ENCODE results near the gene TBC1D14.

The TBC1D14 gene

DNA sequence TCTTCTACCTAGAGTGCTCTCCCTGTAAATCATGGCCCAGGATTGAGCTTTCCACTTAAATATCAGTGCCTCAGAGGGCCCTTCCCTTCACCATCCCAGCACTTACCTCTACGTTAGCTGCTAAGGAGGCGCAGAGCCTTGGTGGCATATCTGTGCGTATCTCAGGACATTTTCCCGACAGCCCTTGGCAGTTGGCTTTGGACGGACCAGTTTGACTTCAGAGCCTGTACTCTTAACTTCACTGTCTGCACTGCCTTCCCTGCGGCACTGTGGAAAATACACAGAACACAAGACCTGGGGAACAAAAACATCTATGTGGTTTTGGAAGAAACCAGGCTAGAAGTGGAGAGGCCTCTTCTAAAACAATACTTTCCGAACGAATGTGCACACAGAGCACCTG lies 135.9 kb downstream of the TBC1D14 start:
- no peak for DNase-seq (ENCODE audit: low read depth)
- no peak overlapping the region for H3K4me3 ChIP-seq (ENCODE audit: low read depth, low read length)

DNA sequence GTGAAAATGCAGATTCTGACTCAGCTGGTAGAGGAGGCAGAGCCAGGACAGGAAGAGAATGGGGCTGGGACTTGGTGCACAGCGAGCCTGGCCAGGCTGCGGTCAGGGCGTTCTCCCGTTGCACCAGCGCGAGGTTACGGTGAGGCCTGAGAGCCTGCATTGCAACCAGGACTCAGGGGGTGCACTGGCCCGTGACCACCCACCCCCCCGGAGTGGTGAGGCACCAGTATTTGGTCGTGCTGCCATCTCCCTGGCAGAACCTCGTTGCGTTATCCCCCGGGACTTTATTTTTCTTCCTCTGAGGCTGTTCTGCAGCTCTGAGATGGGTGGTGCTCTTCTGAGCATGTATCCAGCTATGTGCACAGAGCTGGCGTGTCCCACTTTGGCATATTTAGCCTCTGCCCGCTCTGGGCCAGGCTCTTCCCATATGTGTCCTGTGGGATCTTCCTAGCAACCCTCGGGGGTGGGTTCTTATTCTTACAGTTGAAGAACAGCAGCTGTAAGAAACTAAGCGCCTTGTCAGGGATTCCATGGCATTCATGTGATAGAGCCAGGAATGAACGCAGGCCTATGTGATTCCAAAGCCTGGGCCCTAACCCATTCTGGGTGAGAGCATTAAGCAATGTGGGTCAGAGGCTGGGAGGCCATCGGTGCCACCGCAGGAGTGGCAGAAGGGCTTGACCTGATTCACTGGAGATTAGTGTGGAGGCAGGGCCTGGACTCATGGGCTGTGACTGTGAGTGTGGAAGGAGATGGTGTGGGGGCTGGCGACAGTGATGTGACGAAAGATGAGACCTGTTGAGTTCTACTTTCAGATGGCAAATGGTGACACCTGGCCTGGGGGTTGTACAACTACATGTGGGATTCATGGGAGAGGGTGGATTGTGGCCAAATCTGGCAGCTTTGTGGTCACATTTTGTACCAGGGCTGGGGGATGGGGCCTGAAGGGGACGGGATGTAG lies 136.6 kb downstream of the TBC1D14 start:
- DNase-seq (ENCODE audit: low read depth) = no peak
- no peak overlapping the region for H3K4me3 ChIP-seq (ENCODE audit: low read depth, low read length)

DNA sequence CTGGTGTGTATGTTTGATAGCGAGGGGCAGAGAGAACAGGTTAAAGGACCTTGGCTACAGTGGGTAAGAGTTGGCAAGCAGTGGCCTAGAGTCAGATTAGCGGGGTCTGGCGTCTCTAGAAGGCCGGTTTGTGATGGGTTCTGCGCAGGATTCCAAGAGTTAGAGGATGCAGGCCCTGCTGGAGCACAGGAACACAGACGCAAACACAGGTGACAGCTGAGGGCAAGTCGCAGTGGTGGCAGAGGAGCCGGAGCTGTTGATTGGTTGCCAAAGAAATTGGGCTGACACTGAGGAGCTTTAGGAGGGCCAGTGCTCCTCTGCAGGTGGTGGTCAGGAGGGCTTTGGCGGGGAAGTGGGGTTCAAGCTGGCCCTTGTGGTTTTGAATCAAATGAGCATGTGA lies 137.3 kb downstream of the TBC1D14 start:
- H3K4me3 ChIP-seq (ENCODE audit: low read depth, low read length) = no peak overlapping the region
- DNase-seq (ENCODE audit: low read depth) = no peak

DNA sequence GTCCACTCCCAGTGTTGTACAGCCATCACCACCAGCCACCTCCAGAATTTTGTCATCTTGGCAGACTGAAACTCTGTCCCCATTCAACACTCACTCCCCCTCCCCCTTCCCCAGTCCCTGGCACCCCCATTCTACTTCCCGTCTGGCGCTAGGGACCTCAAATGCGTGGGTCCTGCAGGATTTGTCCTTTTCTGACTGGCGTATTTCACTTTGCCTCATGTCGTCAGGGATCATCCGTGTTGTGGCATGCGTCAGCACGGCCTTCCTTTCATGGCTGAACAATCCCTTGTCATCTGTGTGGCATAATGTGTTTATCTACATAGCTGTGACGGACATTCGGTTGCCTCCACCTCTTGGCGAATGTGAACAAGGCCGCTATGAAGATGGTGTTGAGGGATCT lies 139.0 kb downstream of the TBC1D14 start:
- no peak overlapping the region for H3K4me3 ChIP-seq (ENCODE audit: low read depth, low read length)
- DNase-seq (ENCODE audit: low read depth) = no peak

DNA sequence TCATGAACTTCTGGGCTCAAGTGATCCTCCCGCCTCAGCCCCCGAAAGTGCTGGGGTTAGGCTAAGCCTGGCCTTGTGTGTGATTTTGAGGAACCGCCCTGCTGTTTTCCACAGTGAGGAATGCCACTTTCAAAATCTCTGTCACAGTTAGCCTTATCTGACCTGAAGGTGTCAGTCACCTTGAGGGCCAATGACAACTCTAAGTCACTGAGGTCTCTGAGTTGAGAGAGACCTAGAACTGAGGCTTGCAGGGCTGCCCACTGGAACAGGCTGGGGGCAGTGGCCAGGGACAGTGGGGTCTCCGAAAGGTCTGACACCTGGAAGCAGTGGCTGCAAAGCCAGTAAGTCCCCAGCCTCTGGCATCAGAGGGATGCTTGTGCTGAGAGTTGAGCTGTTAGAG lies 139.7 kb downstream of the TBC1D14 start:
- no peak overlapping the region for H3K4me3 ChIP-seq (ENCODE audit: low read depth, low read length)
- DNase-seq (ENCODE audit: low read depth) = no peak

DNA sequence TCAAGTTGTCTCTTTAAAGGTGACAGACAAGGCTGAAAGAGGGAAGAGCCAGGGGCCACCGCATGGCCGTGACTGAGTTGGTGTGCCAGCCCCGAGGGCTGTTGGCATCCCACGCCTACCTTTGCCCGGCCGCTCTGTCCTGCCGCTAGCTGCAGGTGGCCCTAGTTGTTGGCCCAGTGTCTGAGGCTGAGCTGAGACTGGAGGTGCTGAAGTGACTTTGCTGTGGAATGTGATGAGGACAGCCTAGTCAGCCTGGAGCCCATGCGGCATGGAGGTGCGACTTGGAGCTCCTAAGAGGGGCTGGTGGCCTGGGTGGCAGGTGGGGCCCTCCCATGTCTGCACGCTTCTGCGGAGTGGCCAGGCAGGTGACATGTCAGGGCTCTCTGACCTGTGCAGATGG lies 140.1 kb downstream of the TBC1D14 start:
- no peak overlapping the region for H3K4me3 ChIP-seq (ENCODE audit: low read depth, low read length)
- DNase-seq (ENCODE audit: low read depth) = no peak

DNA sequence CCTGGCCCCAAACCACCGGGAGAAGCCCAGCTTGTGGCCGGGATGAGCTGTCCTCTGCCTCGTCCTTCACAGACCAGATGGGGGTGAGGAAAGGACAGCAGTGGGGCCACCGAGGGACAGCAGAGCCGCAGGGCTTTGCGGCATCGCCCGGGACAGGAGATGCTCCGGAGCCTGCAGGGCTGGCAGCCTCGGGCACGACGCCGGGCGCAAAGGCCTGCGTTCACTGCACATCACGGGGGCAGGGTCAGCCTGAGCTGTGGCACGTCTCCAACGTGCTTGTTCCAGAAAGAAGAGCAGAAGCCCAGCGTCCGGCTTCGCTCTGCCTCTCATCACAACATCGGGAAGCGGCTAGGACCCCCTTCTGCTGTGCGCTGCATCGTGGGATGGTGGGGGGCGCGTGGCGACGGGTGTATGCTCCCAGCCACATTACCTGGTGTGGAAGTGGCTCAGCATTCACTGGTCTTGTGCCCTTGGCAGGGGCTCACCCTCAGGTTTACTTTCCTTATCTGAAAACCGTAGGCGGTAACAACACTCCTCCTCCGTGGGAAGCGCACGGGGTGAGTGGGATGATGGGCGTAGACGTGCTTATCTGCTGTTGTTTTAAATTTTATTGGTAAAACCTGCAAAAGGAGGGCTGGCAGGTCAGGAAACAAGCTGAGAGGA lies 141.0 kb downstream of the TBC1D14 start:
- no peak overlapping the region for H3K4me3 ChIP-seq (ENCODE audit: low read depth, low read length)
- no peak for DNase-seq (ENCODE audit: low read depth)

DNA sequence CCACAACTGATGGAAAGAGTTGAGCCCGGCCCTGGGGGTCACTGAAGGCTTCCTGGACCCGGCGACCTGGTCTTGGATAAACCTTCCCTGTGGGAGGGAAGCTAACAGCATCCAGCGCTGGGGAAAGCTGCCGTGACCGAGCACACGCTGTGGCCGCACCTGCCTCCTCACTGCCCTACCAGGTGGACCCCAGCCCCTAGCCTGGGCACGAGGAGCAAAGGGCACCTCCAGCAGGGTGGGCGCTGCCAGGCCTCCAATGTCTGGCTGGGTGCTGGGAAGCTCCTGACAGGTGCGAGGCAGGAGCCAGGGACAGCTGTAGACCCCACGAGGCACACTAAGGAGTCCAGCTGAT lies 141.5 kb downstream of the TBC1D14 start:
- H3K4me3 ChIP-seq (ENCODE audit: low read depth, low read length) = no peak overlapping the region
- DNase-seq (ENCODE audit: low read depth) = no peak

DNA sequence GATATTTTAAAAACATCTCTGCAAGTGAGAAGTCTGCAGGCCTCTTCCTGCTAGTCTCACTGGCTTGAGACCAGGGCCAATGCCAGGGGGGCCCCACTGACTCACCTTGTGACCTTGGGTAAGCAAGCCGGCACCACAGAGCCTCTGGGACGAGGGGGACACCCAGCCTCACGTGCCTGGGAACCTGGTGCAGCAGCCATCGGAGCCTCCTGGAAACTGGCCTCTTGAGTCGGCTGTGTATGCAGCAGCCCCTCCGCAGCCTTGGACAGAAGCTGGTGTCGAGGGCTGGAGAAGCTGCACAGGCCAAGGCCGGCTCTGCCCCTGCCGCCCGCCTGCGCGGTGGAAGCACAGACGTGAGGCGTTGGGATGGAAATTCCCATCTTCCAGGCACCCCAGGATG lies 142.3 kb downstream of the TBC1D14 start:
- DNase-seq (ENCODE audit: low read depth) = no peak
- H3K4me3 ChIP-seq (ENCODE audit: low read depth, low read length) = no peak overlapping the region

DNA sequence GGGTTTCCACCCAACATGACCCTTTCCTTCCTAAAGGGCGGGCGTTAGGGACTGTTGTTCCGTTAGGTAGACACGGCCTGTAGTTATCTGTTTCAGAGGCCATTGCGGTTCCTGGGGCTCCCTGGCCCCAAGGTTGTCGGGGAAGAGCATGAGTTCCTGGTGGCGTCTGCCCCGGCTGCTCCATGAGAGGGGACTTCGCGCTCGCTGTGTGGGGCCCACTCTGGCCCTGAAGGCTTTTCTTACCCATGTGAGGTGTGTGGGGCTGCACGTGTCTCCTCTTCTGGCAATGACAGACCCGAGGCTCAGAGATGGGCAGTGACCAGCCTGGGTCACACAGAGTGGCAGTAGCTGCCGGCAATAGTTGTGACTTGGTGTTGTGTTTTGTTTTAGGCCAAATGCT lies 142.7 kb downstream of the TBC1D14 start:
- H3K4me3 ChIP-seq (ENCODE audit: low read depth, low read length) = no peak overlapping the region
- DNase-seq (ENCODE audit: low read depth) = no peak

DNA sequence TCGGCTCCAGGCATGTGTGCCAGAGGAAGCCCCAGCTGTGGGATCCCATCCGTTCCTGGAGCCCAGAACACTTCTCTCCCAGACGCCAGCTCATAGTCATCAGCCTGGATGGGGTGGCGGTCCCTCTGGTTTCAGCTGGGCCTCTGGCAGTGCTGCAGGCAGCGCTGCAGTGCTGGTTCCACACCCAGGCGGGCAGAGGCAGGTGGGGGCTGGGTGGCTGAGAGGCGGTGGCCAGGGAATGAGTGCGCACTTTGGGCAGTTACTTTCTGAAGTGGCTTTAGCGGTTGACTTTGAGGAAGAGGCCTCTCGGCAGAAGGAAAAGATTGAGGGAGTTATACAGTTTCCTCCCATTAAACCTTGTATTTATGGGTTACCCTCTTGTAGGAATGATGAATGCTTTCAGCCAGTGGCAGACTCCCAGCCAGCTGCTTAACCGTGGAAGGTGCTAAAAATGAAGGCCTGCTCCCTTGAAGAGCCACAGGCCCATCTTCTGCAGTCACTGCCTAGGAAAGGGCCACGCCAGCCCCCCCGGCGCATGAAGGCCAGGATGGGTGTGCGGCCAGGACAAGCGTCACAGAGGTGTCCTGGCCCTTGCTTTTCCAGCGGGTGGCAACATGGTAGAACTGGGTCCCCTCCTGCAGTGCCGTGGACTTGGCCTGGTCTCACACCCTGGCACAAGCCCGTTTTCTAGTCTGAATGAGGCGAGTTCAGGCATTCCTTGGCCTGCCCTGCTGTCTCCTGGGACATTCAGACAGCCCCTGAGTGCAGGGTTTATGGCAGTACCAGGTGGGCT lies 143.5 kb downstream of the TBC1D14 start:
- DNase-seq (ENCODE audit: low read depth) = no peak
- no peak overlapping the region for H3K4me3 ChIP-seq (ENCODE audit: low read depth, low read length)

DNA sequence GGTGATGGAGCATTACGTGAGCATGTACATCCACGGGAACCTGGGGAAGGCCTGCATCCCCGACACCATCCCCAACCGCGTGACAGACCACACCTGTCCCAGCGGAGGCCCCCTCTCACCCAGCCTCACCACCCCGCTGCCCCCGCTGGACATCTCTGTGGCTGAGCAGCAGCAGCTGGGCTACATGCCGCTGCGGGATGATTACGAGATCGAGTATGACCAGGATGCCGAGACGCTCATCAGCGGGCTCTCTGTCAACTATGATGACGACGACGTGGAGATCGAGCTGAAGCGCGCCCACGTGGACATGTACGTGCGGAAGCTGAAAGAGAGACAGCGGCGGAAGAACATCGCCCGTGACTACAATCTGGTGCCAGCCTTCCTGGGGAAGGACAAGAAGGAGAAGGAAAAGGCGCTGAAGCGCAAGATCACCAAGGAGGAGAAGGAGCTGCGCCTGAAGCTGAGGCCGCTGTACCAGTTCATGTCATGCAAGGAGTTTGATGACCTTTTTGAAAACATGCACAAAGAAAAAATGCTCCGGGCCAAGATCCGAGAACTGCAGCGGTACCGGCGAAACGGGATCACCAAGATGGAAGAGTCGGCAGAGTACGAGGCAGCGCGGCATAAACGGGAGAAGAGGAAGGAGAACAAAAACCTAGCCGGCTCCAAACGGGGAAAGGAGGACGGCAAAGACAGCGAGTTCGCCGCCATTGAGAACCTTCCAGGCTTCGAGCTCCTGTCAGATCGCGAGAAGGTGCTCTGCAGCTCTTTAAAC lies 144.7 kb downstream of the TBC1D14 start:
- DNase-seq (ENCODE audit: low read depth) = no peak

DNA sequence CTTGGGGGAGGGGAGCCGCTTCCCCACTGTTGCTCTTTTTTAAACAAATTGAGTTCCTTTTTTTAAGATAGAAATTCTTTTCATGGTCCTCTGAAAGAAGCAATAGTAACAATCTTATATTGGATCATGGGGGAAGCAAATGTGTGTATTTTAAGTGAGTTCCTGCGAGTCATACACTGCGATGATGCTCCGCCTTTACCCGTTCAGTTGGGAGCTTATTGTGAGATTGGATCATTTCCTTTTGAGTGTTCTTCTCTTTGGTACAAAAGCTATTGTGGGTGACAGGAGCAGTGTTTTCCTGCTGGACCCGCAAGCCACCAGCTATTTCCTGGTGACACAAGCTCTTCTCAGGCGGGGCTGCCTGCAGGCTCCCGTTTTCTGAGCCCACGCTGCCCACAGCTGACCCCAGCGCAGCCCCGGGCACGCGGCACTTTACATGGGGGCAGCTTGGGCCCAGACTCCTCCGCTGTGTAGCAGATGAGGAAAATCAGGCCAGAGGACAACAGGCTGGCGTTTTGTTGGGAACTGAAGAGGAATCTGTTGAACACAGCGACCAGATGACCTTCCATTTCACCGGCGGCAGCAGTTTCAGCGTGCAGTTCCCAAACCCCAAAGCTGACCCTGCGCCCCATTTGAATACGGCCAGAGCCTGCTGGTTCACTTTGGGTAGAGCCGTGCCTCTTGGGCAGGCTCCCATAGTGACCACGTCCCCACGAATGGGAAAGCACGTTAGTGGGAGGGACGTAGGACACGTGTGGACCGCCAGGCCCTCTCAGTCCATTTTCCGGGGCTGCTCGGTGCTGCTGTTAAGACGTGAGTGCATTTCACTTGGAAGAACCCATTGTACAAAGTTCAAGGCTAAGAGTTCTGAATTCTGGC lies 145.7 kb downstream of the TBC1D14 start:
- no peak overlapping the region for H3K4me3 ChIP-seq (ENCODE audit: low read depth, low read length)
- no peak for DNase-seq (ENCODE audit: low read depth)

More for the DNA sequence above, 144.7 kb downstream of the TBC1D14 start:
- H3K4me3 ChIP-seq (ENCODE audit: low read depth, low read length) = no peak overlapping the region

DNA sequence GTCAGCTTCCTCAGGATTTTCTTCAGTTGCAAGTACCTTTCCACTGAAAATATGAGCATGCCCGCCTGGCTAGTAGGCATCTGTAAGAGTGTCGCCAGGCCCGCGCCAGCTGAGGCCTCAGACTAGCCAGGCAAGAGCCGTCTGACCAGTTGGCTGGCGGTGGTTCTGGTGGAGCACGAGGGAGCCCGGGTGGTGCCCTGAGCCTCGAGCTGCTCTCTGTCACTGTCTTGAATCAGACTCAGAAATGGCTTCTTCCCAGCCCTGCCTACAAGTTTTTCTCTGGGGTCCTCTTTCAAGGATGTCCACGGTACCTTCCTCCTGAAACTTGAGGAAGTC lies 146.3 kb downstream of the TBC1D14 start:
- no peak overlapping the region for H3K4me3 ChIP-seq (ENCODE audit: low read depth, low read length)
- DNase-seq (ENCODE audit: low read depth) = no peak

DNA sequence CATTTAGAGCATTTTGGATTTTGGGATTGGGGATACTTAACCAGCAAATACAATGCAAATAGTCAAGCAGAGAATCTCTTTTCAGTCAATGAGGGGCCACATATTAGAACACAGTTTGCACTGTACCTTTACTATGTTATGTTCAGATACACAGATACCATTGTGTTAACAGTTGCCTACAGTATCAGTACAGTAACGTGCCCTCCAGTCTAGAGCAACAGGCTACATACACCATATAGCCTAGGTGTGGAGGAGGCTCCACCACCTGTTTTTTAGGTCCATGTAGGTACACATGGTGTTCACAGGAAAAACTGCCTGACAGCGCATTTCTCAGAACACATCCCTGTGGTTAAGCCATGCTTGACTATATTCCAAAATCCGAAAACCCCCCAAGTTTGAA lies 149.2 kb downstream of the TBC1D14 start:
- DNase-seq (ENCODE audit: low read depth) = no peak
- H3K4me3 ChIP-seq (ENCODE audit: low read depth, low read length) = no peak overlapping the region

DNA sequence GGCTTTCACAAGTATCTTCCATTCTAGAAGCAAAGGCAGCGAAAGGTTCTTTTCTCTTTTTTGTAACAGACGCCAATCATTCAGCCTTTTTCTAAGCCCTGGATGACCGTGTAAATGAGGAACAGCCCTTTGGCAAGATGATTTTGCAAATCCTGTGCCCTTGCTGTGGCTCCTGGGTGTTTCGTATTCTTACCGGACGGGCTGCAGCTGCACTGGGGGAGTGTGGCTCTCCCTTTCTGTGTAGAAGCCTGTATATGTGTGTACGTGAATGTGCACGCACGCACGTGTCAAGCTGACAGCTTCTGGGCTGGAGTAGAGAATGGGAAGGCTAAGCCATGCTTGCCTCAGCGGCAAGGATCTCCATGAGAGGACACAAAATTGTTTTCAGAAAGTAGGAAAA lies 150.0 kb downstream of the TBC1D14 start:
- no peak for DNase-seq (ENCODE audit: low read depth)
- H3K4me3 ChIP-seq (ENCODE audit: low read depth, low read length) = no peak overlapping the region

DNA sequence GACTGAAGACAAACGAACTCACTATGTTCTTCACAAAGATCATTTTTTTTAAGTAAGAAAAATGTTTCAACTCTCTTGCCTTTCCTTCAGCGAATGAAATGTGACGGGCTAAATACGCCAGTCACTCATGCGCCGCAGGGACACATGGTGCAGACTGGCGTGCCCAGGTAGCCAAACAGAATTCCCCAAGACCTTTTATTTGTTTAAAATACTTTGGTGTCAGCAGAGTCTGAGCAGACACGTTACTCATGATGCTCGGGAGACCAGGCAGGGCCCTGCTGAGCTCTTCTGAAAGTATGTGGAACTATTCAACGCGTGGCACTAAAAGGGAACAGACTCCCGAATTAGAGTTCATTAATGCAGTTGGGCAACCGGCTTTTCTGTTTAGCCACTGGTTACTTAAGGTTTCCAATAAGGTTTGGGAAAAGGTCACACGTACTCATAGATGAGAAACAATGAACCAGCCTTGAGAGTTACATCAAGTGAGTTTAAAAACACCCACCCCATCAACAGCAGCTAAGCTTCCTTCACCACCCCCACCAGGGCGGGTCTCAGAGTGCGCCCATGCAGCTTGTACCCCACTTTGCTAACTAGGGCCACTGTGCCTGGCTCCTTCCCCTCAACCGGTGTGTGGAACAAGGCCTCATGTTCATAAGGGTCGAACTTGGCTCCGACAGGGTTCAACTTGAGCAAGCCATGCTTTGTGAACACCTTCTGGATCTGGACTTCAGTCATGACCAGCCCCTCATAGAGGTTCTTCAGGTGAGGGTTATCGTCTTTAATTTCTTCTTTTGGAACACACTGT lies 150.9 kb downstream of the TBC1D14 start:
- no peak for DNase-seq (ENCODE audit: low read depth)
- no peak overlapping the region for H3K4me3 ChIP-seq (ENCODE audit: low read depth, low read length)

DNA sequence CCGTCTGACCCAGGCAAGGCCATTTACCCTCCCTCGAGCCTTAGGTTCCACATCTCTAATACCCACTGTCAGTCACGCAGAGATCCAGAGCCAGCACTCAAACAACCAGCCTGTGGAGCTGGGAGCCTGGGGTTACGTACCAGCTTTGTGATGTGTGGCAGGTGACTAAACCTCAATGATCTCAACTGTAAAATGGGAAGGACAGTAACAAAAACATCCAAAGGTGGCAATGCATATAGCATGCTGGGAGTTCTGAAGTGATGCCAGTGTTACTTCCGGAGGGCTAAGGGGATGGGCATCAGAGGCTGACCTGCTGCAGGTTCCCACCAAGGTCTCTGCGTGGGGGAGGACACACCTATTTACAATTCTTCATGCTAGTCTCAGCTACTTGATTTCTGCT lies 152.2 kb downstream of the TBC1D14 start:
- no peak overlapping the region for H3K4me3 ChIP-seq (ENCODE audit: low read depth, low read length)
- no peak for DNase-seq (ENCODE audit: low read depth)
